ENCODE results near the gene TRPT1.

DNA sequence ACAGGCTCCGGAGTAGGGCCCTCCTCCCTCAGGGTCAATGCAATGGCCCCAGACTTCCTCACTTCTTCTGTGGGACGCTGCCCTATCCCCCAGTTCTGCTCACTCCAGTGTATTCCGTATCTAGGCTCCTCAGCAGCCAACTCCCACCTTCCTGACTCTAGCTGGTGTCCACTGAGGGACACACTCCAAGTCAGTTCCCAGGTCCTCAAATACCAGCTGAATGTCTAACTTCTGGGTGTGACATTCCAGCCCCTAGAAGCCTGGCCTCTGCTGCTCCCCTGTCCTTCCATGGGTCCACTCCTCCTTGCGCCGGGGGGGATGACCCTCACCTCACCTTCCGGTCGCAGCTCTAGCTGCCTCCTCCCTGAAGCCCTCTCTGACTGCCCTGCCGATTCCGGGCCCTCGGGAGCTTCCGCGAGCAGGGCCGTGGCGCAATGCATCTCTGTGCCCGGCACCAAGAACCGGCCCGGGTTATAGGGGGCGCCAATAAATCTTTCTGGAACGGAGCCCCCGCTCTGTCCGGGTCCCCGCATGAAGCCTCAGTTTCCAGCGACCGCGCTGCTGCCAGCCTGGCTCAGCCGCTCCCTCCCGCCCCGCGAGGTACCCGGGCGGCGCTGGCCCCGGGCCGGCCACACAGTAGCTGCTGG is 43.0 kb upstream of the TRPT1 start:
- TF ChIP-seq ZFP30 (CRISPR knock-in tag; IDR thresholded peaks at IDR 0.05) (no peak), ZFP3 (CRISPR knock-in tag; IDR thresholded peaks at IDR 0.05) (no peak), ISL1 (CRISPR knock-in tag; IDR thresholded peaks at IDR 0.05) (no peak)
